ENCODE data around the gene UBE2R2. TPM values are rescaled to one million over a fixed set of nuclear protein-coding genes. Genes with fewer than 3 reads are reported as not detected.
"Not testable (repeated sequence)": the region's sequence is repeated elsewhere in the genome, so short reads cannot be mapped to it uniquely, and the experiment has no call there.

UBE2R2 gene
- total and polyA plus RNA-seq, 9 donors = 19.6 to 76.0 (median 43.3) TPM

DNA sequence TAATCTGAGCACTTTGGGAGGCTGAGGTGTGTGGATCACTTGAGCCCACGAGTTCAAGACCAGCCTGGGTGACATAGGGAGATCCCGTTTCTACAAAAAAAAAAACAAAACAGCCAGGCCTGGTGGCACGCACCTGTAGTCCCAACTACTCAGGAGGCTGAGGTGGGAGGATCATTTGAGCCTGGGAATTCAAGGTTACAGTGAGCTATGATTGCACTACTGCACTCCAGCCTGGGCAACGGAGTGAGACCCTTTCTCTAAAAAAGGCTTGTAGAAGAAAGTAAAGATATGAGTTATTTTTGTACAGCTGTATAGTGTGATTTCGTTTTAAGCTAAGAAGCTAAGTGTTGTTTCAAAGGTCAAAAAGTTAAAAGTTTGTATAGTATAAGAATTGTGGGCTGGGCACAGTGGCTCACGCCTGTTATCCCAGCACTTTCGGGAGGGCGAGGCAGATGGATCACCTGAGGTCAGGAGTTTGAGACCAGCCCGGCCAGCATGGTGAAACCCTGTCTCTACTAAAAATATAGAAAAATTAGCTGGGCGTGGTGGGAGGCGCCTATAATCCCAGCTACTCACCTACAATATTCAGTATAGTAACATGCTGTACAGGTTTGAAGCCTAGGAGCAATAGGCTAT is 18.8 kb downstream of the UBE2R2 start:
- intact Hi-C loops (cut with DNase I) = no loop called here
- Histone ChIP-seq H3K9me3 (no peaks in the 10 kb centered on the region), H3K4me1 (ENCODE audit: insufficient read depth) (peaks cover 6% of the 10 kb centered on the region), H3K27me3 (no peaks in the 10 kb centered on the region), H3K36me3 (no peaks in the 10 kb centered on the region), H3K27ac (no peak overlapping the region), H3K4me3 (no peak overlapping the region)
- no peak for TF ChIP-seq EP300 (IDR thresholded peaks at IDR 0.05)
- TF ChIP-seq, protein P1, sequence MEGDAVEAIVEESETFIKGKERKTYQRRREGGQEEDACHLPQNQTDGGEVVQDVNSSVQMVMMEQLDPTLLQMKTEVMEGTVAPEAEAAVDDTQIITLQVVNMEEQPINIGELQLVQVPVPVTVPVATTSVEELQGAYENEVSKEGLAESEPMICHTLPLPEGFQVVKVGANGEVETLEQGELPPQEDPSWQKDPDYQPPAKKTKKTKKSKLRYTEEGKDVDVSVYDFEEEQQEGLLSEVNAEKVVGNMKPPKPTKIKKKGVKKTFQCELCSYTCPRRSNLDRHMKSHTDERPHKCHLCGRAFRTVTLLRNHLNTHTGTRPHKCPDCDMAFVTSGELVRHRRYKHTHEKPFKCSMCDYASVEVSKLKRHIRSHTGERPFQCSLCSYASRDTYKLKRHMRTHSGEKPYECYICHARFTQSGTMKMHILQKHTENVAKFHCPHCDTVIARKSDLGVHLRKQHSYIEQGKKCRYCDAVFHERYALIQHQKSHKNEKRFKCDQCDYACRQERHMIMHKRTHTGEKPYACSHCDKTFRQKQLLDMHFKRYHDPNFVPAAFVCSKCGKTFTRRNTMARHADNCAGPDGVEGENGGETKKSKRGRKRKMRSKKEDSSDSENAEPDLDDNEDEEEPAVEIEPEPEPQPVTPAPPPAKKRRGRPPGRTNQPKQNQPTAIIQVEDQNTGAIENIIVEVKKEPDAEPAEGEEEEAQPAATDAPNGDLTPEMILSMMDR (IDR thresholded peaks at IDR 0.05) = no peak
- no peak for TF ChIP-seq POLR2A (IDR thresholded peaks at IDR 0.05)
- DNase-seq = no peak
- 83 to 87% (median 83%) methylated on average over 11 of the region's 11 CpGs for WGBS, 3 donors

DNA sequence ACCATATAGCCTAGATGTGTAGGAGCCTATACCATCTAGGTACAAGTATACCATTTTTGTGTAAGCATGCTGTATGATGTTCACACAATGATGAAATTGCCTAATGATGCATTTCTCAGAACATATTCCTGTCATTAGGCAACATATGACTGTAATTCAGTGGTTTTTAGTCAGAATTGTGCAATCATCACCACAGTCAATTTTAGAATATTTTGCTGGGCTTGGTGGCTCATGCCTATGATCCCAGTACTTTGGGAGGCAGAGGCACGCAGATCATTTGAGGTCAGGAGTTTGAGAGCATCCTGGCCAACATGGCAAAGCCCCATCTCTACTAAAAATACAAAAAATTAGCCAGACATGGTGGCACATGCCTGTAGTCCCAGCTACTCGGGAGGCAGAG is 19.3 kb downstream of the UBE2R2 start:
- H3K9me3 ChIP-seq; H3K36me3 ChIP-seq; intact Hi-C loops (cut with DNase I); H3K4me1 ChIP-seq (ENCODE audit: insufficient read depth); H3K27ac ChIP-seq; H3K27me3 ChIP-seq; DNase-seq; H3K4me3 ChIP-seq: not testable (repeated sequence)
- 69 to 76% (median 74%) methylated on average over 2 of the region's 2 CpGs for WGBS, 3 donors
- TF ChIP-seq EP300 (IDR thresholded peaks at IDR 0.05) = peak; percentile 89

DNA sequence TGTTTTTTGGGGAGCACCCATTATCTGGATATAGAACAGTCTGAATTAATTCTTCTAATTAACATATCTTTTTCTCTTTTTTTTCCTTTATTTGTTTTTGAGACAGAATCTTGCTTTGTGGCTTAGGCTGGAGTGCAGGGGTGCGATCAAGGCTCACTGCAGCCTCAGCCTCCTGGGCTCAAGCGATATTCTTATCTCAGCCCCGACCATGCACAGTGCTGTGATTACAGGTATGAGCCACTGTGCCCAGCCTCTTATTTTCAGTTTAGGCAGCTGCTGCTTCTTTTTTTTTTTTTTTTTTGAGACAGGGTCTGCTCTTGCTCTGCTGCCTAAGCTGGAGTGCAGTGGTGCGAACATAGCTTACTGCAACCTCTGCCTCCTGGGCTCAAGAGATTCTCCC is 20.2 kb downstream of the UBE2R2 start:
- intact Hi-C loops (cut with DNase I) = no loop called here
- no peak for DNase-seq
- WGBS, 3 donors = 65 to 89% (median 81%) methylated on average over 4 of the region's 4 CpGs
- Histone ChIP-seq H3K27me3 (no peaks in the 10 kb centered on the region), H3K4me3 (no peak overlapping the region), H3K4me1 (ENCODE audit: insufficient read depth) (peaks cover 6% of the 10 kb centered on the region), H3K36me3 (no peaks in the 10 kb centered on the region), H3K27ac (no peak overlapping the region), H3K9me3 (no peaks in the 10 kb centered on the region)
- TF ChIP-seq, protein P1 (IDR thresholded peaks at IDR 0.05) = no peak
- TF ChIP-seq POLR2A (IDR thresholded peaks at IDR 0.05) (no peak), EP300 (IDR thresholded peaks at IDR 0.05) (no peak)

DNA sequence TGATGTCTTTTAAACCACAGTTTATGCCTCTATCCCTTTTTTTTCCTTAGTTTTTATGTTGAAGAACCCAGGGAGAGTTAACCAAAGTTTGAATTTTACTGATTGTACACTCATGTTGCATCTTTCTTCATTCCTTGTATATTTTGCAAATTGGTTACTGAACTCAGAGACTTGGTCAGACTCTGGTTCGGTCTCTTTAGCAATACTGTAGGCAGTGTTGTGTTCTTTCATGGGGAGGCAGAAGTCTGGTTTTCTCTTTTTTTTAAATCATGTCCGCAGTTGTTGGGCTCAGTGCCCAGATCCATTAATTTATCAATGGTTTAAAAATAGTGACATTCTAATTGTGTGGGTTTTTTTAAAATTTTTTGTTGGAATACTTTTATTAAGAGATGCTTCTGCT is 23.4 kb downstream of the UBE2R2 start:
- Histone ChIP-seq H3K27ac (no peak overlapping the region), H3K4me1 (ENCODE audit: insufficient read depth) (peaks cover 7% of the 10 kb centered on the region), H3K36me3 (no peaks in the 10 kb centered on the region), H3K4me3 (no peak overlapping the region), H3K9me3 (no peaks in the 10 kb centered on the region), H3K27me3 (no peaks in the 10 kb centered on the region)
- WGBS, 3 donors = 13 to 18% (median 14%) methylated on average over 2 of the region's 2 CpGs
- intact Hi-C loops (cut with DNase I) = no loop called here
- TF ChIP-seq EP300 (IDR thresholded peaks at IDR 0.05) (no peak), POLR2A (IDR thresholded peaks at IDR 0.05) (no peak)
- TF ChIP-seq, protein P1 (IDR thresholded peaks at IDR 0.05) = no peak
- no peak for DNase-seq

DNA sequence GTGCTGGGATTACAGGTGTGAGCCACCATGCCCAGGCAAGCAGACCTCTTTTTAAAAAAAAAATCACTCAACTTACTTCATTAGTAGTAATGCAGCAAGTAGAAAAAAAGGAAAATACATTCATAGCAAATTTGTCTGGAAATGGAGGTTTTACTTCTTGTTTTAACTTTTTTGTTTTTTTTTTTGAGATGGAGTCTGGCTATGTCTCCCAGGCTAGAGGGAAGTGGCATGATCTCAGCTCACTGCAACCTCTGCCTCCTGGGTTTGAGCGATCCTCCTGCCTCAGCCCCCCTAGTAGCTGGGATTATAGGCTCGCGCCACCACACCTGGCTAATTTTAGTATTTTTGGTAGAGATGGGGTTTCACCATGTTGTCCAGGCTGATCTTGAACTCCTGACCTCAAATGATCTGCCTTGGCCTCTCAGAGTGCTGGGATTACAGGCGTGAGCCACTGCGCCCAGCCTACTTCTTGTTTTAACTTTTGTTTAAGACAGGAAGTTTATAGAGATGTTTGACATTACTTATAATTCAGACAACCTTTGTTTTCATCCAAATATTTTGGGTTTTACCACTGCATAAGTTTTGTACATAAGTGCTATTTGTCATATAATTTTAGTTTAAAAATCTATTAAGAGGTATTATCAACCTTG is 26.5 kb downstream of the UBE2R2 start:
- intact Hi-C loops (cut with DNase I) = no loop called here
- 85 to 94% (median 92%) methylated on average over 5 of the region's 5 CpGs for WGBS, 3 donors
- H3K27ac ChIP-seq = no peak overlapping the region
- no peak overlapping the region for H3K4me3 ChIP-seq
- no peaks in the 10 kb centered on the region for H3K27me3 ChIP-seq
- no peaks in the 10 kb centered on the region for H3K36me3 ChIP-seq
- no peaks in the 10 kb centered on the region for H3K9me3 ChIP-seq
- peaks cover 4% of the 10 kb centered on the region for H3K4me1 ChIP-seq (ENCODE audit: insufficient read depth)
- no peak for TF ChIP-seq EP300 (IDR thresholded peaks at IDR 0.05)
- TF ChIP-seq POLR2A (IDR thresholded peaks at IDR 0.05) = no peak
- TF ChIP-seq, protein P1 (IDR thresholded peaks at IDR 0.05) = no peak
- DNase-seq = no peak
